H9 (cell line): ENCODE results near the gene CPA4. TPM values are rescaled to one million over a fixed set of nuclear protein-coding genes. Genes with fewer than 3 reads are reported as not detected.

Experiments used
- DNase-seq: peaks from one replicate; pipeline ENCODE4 v3.0.0-alpha.2; 2017
- H2AFZ ChIP-seq: one replicate; pipeline ENCODE4 v1.6.1; 2013; ENCODE audit warnings: mild to moderate bottlenecking, low read length, control low read depth, moderate library complexity
- H2AK5ac ChIP-seq: 2 replicates; pipeline ENCODE4 v1.6.1; 2013; ENCODE audit warnings: low read length, control low read depth, mixed read lengths; ENCODE audit not compliant: insufficient read length
- H2BK120ac ChIP-seq: one replicate; pipeline ENCODE4 v1.6.1; 2013; ENCODE audit warnings: low read depth, mild to moderate bottlenecking, low read length, control low read depth, inconsistent platforms; ENCODE audit not compliant: poor library complexity, severe bottlenecking
- H2BK12ac ChIP-seq: 2 replicates; pipeline ENCODE4 v1.6.1; 2013; ENCODE audit warnings: low read length, control low read depth, mixed read lengths, low read depth; ENCODE audit not compliant: insufficient read length
- H2BK15ac ChIP-seq: 2 replicates; pipeline ENCODE4 v1.6.1; 2013; ENCODE audit warnings: low read depth, low read length, control low read depth
- H2BK20ac ChIP-seq: one replicate; pipeline ENCODE4 v1.6.1; 2013; ENCODE audit warnings: low read depth, mild to moderate bottlenecking, low read length, control low read depth, inconsistent platforms; ENCODE audit not compliant: poor library complexity, severe bottlenecking
- H2BK5ac ChIP-seq: 2 replicates; pipeline ENCODE4 v1.6.1; 2013; ENCODE audit warnings: low read length, control low read depth, mixed read lengths; ENCODE audit not compliant: insufficient read length
- H3K14ac ChIP-seq: 2 replicates; pipeline ENCODE4 v1.6.1; 2013; ENCODE audit warnings: low read length, control low read depth; ENCODE audit not compliant: insufficient read depth
- H3K18ac ChIP-seq: 2 replicates; pipeline ENCODE4 v1.6.1; 2013; ENCODE audit warnings: low read depth, mild to moderate bottlenecking, mixed read lengths, low read length, control low read depth; ENCODE audit not compliant: insufficient read length
- H3K23ac ChIP-seq: 2 replicates; pipeline ENCODE4 v1.6.1; 2013; ENCODE audit warnings: low read length, control low read depth, mixed read lengths, low read depth; ENCODE audit not compliant: insufficient read length
- H3K23me2 ChIP-seq: 2 replicates; pipeline ENCODE4 v1.6.1; 2013; ENCODE audit warnings: low read depth, mild to moderate bottlenecking, mixed read lengths, low read length, control low read depth; ENCODE audit not compliant: insufficient read length, poor library complexity, severe bottlenecking
- H3K27ac ChIP-seq: 2 replicates; pipeline ENCODE4 v1.5.1; 2013; ENCODE audit warnings: low read length, control low read depth, mixed read lengths, low read depth; ENCODE audit not compliant: insufficient read length
- H3K27me3 ChIP-seq: 2 replicates; pipeline ENCODE4 v1.6.1; 2013; ENCODE audit warnings: low read length, control low read depth, inconsistent platforms; ENCODE audit not compliant: insufficient read depth
- H3K4ac ChIP-seq: 2 replicates; pipeline ENCODE4 v1.6.1; 2013; ENCODE audit warnings: low read depth, mild to moderate bottlenecking, control low read depth, inconsistent platforms, low read length, moderate library complexity
- H3K4me1 ChIP-seq: 2 replicates; pipeline ENCODE4 v1.6.1; 2013; ENCODE audit warnings: low read length, control low read depth, inconsistent platforms; ENCODE audit not compliant: insufficient read depth
- H3K4me2 ChIP-seq: 2 replicates; pipeline ENCODE4 v1.6.1; 2013; ENCODE audit warnings: low read length, control low read depth, mixed read lengths; ENCODE audit not compliant: insufficient read length, insufficient read depth
- H3K56ac ChIP-seq: 2 replicates; pipeline ENCODE4 v1.6.1; 2013; ENCODE audit warnings: low read depth, mild to moderate bottlenecking, mixed read lengths, low read length, control low read depth; ENCODE audit not compliant: insufficient read length
- H3K79me1 ChIP-seq: 2 replicates; pipeline ENCODE4 v1.6.1; 2013; ENCODE audit warnings: low read depth, mild to moderate bottlenecking, moderate library complexity, low read length, control low read depth, inconsistent platforms; ENCODE audit not compliant: insufficient read depth, poor library complexity, severe bottlenecking
- H3K79me2 ChIP-seq: 2 replicates; pipeline ENCODE4 v1.6.1; 2013; ENCODE audit warnings: low read length, control low read depth, inconsistent platforms; ENCODE audit not compliant: insufficient read depth
- H3K9ac ChIP-seq: 2 replicates; pipeline ENCODE4 v1.6.1; 2013; ENCODE audit warnings: low read length, control low read depth, mixed read lengths; ENCODE audit not compliant: insufficient read length; ENCODE audit errors: extremely low read depth
- H3K9me3 ChIP-seq: one replicate; pipeline ENCODE4 v1.6.1; 2013; ENCODE audit warnings: low read depth, low read length, inconsistent platforms; ENCODE audit not compliant: control insufficient read depth
- H3T11ph ChIP-seq: one replicate; pipeline ENCODE4 v1.6.1; 2013; ENCODE audit warnings: mild to moderate bottlenecking, low read length, control low read depth, inconsistent platforms
- H4K20me1 ChIP-seq: one replicate; pipeline ENCODE4 v1.6.1; 2013; ENCODE audit not compliant: control insufficient read depth, insufficient read length, insufficient read depth
- H4K5ac ChIP-seq: 2 replicates; pipeline ENCODE4 v1.6.1; 2013; ENCODE audit warnings: low read depth, mild to moderate bottlenecking, mixed read lengths, low read length, control low read depth; ENCODE audit not compliant: insufficient read length
- H4K8ac ChIP-seq: replicated peaks from 2 replicates; pipeline ENCODE4 v1.6.1; 2013; ENCODE audit warnings: low read length, control low read depth, mixed read lengths, low read depth; ENCODE audit not compliant: insufficient read length
- H4K91ac ChIP-seq: 2 replicates; pipeline ENCODE4 v1.6.1; 2013; ENCODE audit warnings: low read depth, mild to moderate bottlenecking, moderate library complexity, mixed read lengths, low read length, control low read depth; ENCODE audit not compliant: insufficient read length
- H3K27ac Mint-ChIP-seq, 3 experiments: 2 replicates in 2 of 3; 3 replicates in 1 of 3; pipeline ENCODE4 v1.8.0; 2020 to 2021; ENCODE audit warnings: mixed read lengths in 3 of 3, mild to moderate bottlenecking in 1 of 3, moderate library complexity in 1 of 3
- H3K27me3 Mint-ChIP-seq: 2 replicates; pipeline ENCODE4 v1.8.0; 2021; ENCODE audit warnings: low read depth, mild to moderate bottlenecking, moderate library complexity, mixed read lengths
- H3K36me3 Mint-ChIP-seq, 3 experiments: 2 replicates in 2 of 3; 3 replicates in 1 of 3; pipeline ENCODE4 v1.8.0; 2020 to 2021; ENCODE audit warnings: low read depth in 3 of 3, mixed read lengths in 3 of 3; ENCODE audit not compliant: insufficient read depth in 1 of 3
- H3K4me1 Mint-ChIP-seq, 2 experiments: 2 replicates each; pipeline ENCODE4 v1.8.0; 2020; ENCODE audit warnings: mixed read lengths in 2 of 2
- H3K4me3 Mint-ChIP-seq, 2 experiments: 2 replicates in 1 of 2; 3 replicates in 1 of 2; pipeline ENCODE4 v1.8.0; 2020 to 2021; ENCODE audit warnings: mild to moderate bottlenecking in 2 of 2, mixed read lengths in 2 of 2, moderate library complexity in 1 of 2
- H3K9me3 Mint-ChIP-seq, 2 experiments: 2 replicates in 1 of 2; 3 replicates in 1 of 2; pipeline ENCODE4 v1.8.0; 2020; ENCODE audit warnings: mild to moderate bottlenecking in 2 of 2, mixed read lengths in 2 of 2, moderate library complexity in 1 of 2
- CTCF ChIP-seq: fragments of 200-600 bp; sonication (generic); conservative IDR thresholded peaks from 3 replicates; pipeline ENCODE4 v1.8.0; 2021; ENCODE audit warnings: antibody characterized with exemption, mild to moderate bottlenecking
- WGBS: extraction: QIAGEN DNeasy Blood & Tissue Kit; methylation state at CpG from one replicate; pipeline ENCODE4 v1.1.7; 2013; ENCODE audit warnings: missing lambda C conversion rate, low lambda C conversion rate, mixed read lengths; ENCODE audit not compliant: insufficient read length; ENCODE audit errors: extremely low coverage; 5-methylcytosine and 5-hydroxymethylcytosine counted together
- total RNA-seq: library from RNA; stranded (reverse); gene quantifications from 2 replicates; pipeline ENCODE4 v1.2.1, GENCODE V29; 2021

Gene CPA4
- total RNA-seq, 1 experiment from 2014 or later: not detected

DNA sequence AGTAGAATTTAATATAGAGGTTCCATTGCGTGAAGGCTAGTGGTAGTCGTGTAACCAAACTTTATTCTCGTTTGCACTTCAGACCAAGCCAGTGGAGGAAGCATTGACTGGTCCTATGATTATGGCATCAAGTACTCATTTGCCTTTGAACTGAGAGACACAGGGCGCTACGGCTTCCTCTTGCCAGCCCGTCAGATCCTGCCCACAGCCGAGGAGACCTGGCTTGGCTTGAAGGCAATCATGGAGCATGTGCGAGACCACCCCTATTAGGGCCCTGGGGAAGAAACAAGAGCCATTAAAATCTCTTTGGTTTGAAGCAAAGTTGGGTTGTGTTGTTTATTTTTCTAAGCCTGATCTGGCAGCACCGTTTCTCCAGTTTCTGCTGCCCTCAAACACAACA lies 3.5 kb upstream of the CPA4 start:
- no peaks in the 10 kb centered on the region for H3K79me2 ChIP-seq
- H4K5ac ChIP-seq: no peak overlapping the region
- no peaks in the 10 kb centered on the region for H3K9me3 ChIP-seq
- H3K9ac ChIP-seq: no peak overlapping the region
- H3K4me1 Mint-ChIP-seq: no peaks in the 10 kb centered on the region; a peak in 1 of 4 replicates
- H3K23me2 ChIP-seq: no peaks in the 10 kb centered on the region
- no peak overlapping the region for H2BK15ac ChIP-seq
- no peaks in the 10 kb centered on the region for H3K4me1 ChIP-seq
- peaks cover 0 to 7% of the 10 kb centered on the region in 2 experiments; a peak in 2 of 5 replicates for H3K9me3 Mint-ChIP-seq
- no peak overlapping the region; the same call in 1 of the 2 replicates for H3K14ac ChIP-seq
- H4K20me1 ChIP-seq: no peaks in the 10 kb centered on the region
- no peak overlapping the region for H2BK20ac ChIP-seq
- no peaks in the 10 kb centered on the region; a peak in 1 of 7 replicates for H3K36me3 Mint-ChIP-seq
- no peak overlapping the region for H3K4me2 ChIP-seq
- no peak overlapping the region for H3K18ac ChIP-seq
- no peak overlapping the region for H3K56ac ChIP-seq
- no peak overlapping the region for H2BK5ac ChIP-seq
- H3K4ac ChIP-seq: no peak overlapping the region
- DNase-seq: no peak
- H3K27ac ChIP-seq: no peak overlapping the region
- H2AFZ ChIP-seq: no peak overlapping the region
- no peak overlapping the region for H4K91ac ChIP-seq
- no peak overlapping the region for H4K8ac ChIP-seq
- H3K79me1 ChIP-seq: no peaks in the 10 kb centered on the region
- H3K23ac ChIP-seq: no peak overlapping the region
- no CpG with 5 or more reads among the region's 9 CpGs for WGBS
- H3T11ph ChIP-seq: no peak overlapping the region
- H2BK120ac ChIP-seq: no peak overlapping the region
- H3K4me3 Mint-ChIP-seq: no peak overlapping the region
- no peaks in the 10 kb centered on the region for H3K27me3 ChIP-seq
- H2AK5ac ChIP-seq: no peak overlapping the region
- no peaks in the 10 kb centered on the region; the same call in 1 of the 2 replicates for H3K27me3 Mint-ChIP-seq
- TF ChIP-seq CTCF: no peak
- no peak overlapping the region for H2BK12ac ChIP-seq
- no peak overlapping the region for H3K27ac Mint-ChIP-seq
